PC-3 (cell line): ENCODE data around the gene GPR107.

Experiments
- CTCF ChIP-seq: fragments of 300-600 bp; sonication (generic); conservative IDR thresholded peaks from 2 replicates; pipeline ENCODE4 v1.5.1; 2017; ENCODE audit warnings: antibody characterized with exemption, low read depth, mild to moderate bottlenecking, low read length
- EZH2 ChIP-seq: fragments of 300-600 bp; sonication (generic); IDR thresholded peaks from one replicate; pipeline ENCODE4 v1.6.1; 2017; ENCODE audit warnings: antibody characterized with exemption, mild to moderate bottlenecking, low read length; ENCODE audit not compliant: unreplicated experiment

- TF ChIP-seq EZH2 (no peak), CTCF (no peak)
Measured at GRCh38 chr9:130165579-130165978, 111.9 kb downstream of the GPR107 start.
